Hematopoietic multipotent progenitor cell treated with erythropoietin and hydrocortisone succinate and interleukin-3 and kit ligand, for 8 days (in vitro differentiated cells): ENCODE results near the gene CPB2.

Experiments used
- DNase-seq: peaks from one replicate; pipeline ENCODE4 v3.0.0-alpha.2; 2015

The CPB2 gene

GRCh38 chr13:46126552-46127357 is 21.9 kb upstream of the CPB2 start:
- DNase-seq, result peak; percentile 89

GRCh38 chr13:46126056-46126455 is 21.2 kb upstream of the CPB2 start:
- no peak for DNase-seq

- peak; percentile 73 for DNase-seq
Observed at GRCh38 chr13:46124967-46125933, 20.4 kb upstream of the CPB2 start.

GRCh38 chr13:46124531-46124966 is 19.7 kb upstream of the CPB2 start:
- DNase-seq, result peak; percentile 41

- DNase-seq, result no peak
Observed at GRCh38 chr13:46122304-46122703, 17.5 kb upstream of the CPB2 start.

GRCh38 chr13:46121597-46122163 is 16.8 kb upstream of the CPB2 start:
- no peak for DNase-seq

GRCh38 chr13:46121033-46121432 is 16.2 kb upstream of the CPB2 start:
- no peak for DNase-seq

- peak; percentile 82 for DNase-seq
Observed at GRCh38 chr13:46119883-46120614, 15.2 kb upstream of the CPB2 start.

GRCh38 chr13:46116653-46117502 is 12.0 kb upstream of the CPB2 start:
- no peak for DNase-seq

GRCh38 chr13:46114613-46115012 is 9.8 kb upstream of the CPB2 start:
- no peak for DNase-seq

GRCh38 chr13:46113596-46113995 is 8.8 kb upstream of the CPB2 start:
- DNase-seq, result peak; percentile 14

- DNase-seq, result no peak
Observed at GRCh38 chr13:46111151-46111550, 6.3 kb upstream of the CPB2 start.

GRCh38 chr13:46109451-46109850 is 4.6 kb upstream of the CPB2 start:
- no peak for DNase-seq

GRCh38 chr13:46106839-46107371 is 2.1 kb upstream of the CPB2 start:
- no peak for DNase-seq

- no peak for DNase-seq
Observed at GRCh38 chr13:46103037-46103436, 1.8 kb downstream of the CPB2 start.

- no peak for DNase-seq
Observed at GRCh38 chr13:46102255-46102605, 2.6 kb downstream of the CPB2 start.

- no peak for DNase-seq
Observed at GRCh38 chr13:46101484-46102254, 3.2 kb downstream of the CPB2 start.

- no peak for DNase-seq
Observed at GRCh38 chr13:46101002-46101401, 3.8 kb downstream of the CPB2 start.

- peak; percentile 82 for DNase-seq
Observed at GRCh38 chr13:46100191-46100815, 4.5 kb downstream of the CPB2 start.

GRCh38 chr13:46097663-46098062 is 7.2 kb downstream of the CPB2 start:
- DNase-seq, result no peak
